ENCODE data around the gene NTN1.
"Not testable (repeated sequence)": the region's sequence is repeated elsewhere in the genome, so short reads cannot be mapped to it uniquely, and the experiment has no call there.

Gene NTN1

GRCh38 chr17:9021158-9021991, at the start of gene NTN1:
TSS of gene NTN1 (plus strand) at chr17:9021510. CDS start at chr17:9022374, 864 bp downstream.
- peak; percentile 74 for DNase-seq

GRCh38 chr17:8975091-8975725, 46.1 kb upstream of the NTN1 start:
- no peak for DNase-seq

GRCh38 chr17:8976638-8977037, 44.7 kb upstream of the NTN1 start:
- no peak for DNase-seq

GRCh38 chr17:8979715-8980114, 41.6 kb upstream of the NTN1 start:
- no peak for DNase-seq

- no peak for DNase-seq
Observed at GRCh38 chr17:8981443-8981842, 39.9 kb upstream of the NTN1 start.

- DNase-seq = not testable (repeated sequence)
Observed at GRCh38 chr17:8984225-8984624, 37.1 kb upstream of the NTN1 start.

GRCh38 chr17:8985054-8985701, 36.1 kb upstream of the NTN1 start:
- no peak for DNase-seq

- DNase-seq = peak; percentile 18
Observed at GRCh38 chr17:8986295-8986694, 35.0 kb upstream of the NTN1 start.

- not testable (repeated sequence) for DNase-seq
Observed at GRCh38 chr17:8988263-8988935, 32.9 kb upstream of the NTN1 start.

- DNase-seq = peak; percentile 89
Observed at GRCh38 chr17:8991514-8992285, 29.6 kb upstream of the NTN1 start.

GRCh38 chr17:8994319-8994718, 27.0 kb upstream of the NTN1 start:
- peak; percentile 83 for DNase-seq

- DNase-seq = no peak
Observed at GRCh38 chr17:8995711-8996110, 25.6 kb upstream of the NTN1 start.

GRCh38 chr17:8997994-8998628, 23.2 kb upstream of the NTN1 start:
- DNase-seq = peak; percentile 85

- no peak for DNase-seq
Observed at GRCh38 chr17:9001559-9001958, 19.8 kb upstream of the NTN1 start.

GRCh38 chr17:9002227-9002605, 19.1 kb upstream of the NTN1 start:
- no peak for DNase-seq

GRCh38 chr17:9002606-9003354, 18.5 kb upstream of the NTN1 start:
- no peak for DNase-seq

- no peak for DNase-seq
Observed at GRCh38 chr17:9003355-9004131, 17.8 kb upstream of the NTN1 start.

GRCh38 chr17:9004132-9004960, 17.0 kb upstream of the NTN1 start:
- DNase-seq = no peak

- DNase-seq = no peak
Observed at GRCh38 chr17:9004961-9005285, 16.4 kb upstream of the NTN1 start.

Data from OCI-M1 (cell line).